Parathyroid adenoma (tissue), 2 donors: ENCODE data around the gene TRERF1.

ENCODE experiments used
- H2AFZ ChIP-seq: fragments of 300-600 bp; sonication (generic); one replicate; pipeline ENCODE4 v1.7.0; 2017; ENCODE audit warnings: antibody characterized with exemption, mild to moderate bottlenecking
- H3K27ac ChIP-seq: fragments of 300-600 bp; sonication (generic); one replicate; pipeline ENCODE4 v1.7.0; 2017
- H3K27me3 ChIP-seq: fragments of 300-600 bp; sonication (generic); one replicate; pipeline ENCODE4 v1.7.0; 2017; ENCODE audit warnings: low read length; ENCODE audit not compliant: control insufficient read depth, insufficient read depth
- H3K36me3 ChIP-seq: fragments of 300-600 bp; sonication (generic); one replicate; pipeline ENCODE4 v1.7.0; 2017; ENCODE audit warnings: low read length; ENCODE audit not compliant: control insufficient read depth, insufficient read depth
- H3K4me1 ChIP-seq: fragments of 300-600 bp; sonication (generic); one replicate; pipeline ENCODE4 v1.7.0; 2017; ENCODE audit warnings: control low read depth
- H3K4me2 ChIP-seq: fragments of 300-600 bp; sonication (generic); one replicate; pipeline ENCODE4 v1.7.0; 2017; ENCODE audit warnings: low read length
- H3K4me3 ChIP-seq: fragments of 300-600 bp; sonication (generic); one replicate; pipeline ENCODE4 v1.7.0; 2017; ENCODE audit warnings: low read depth, low read length
- H3K79me2 ChIP-seq: fragments of 300-600 bp; sonication (generic); one replicate; pipeline ENCODE4 v1.7.0; 2017; ENCODE audit warnings: control low read depth
- H3K9ac ChIP-seq: fragments of 300-600 bp; sonication (generic); one replicate; pipeline ENCODE4 v1.7.0; 2017; ENCODE audit warnings: mild to moderate bottlenecking
- H3K9me3 ChIP-seq: fragments of 300-600 bp; sonication (generic); one replicate; pipeline ENCODE4 v1.7.0; 2017; ENCODE audit warnings: low read length; ENCODE audit not compliant: control insufficient read depth
- CTCF ChIP-seq: fragments of 300-600 bp; sonication (generic); IDR thresholded peaks from one replicate; pipeline ENCODE4 v1.7.0; 2017; ENCODE audit warnings: antibody characterized with exemption, mild to moderate bottlenecking
- donor health status: primary hyperparathyroidism.

Gene TRERF1

GRCh38 chr6:42315259-42315990 is 136.3 kb downstream of the TRERF1 start:
- Histone ChIP-seq H2AFZ (no peak overlapping the region), H3K27me3 (no peaks in the 10 kb centered on the region), H3K4me3 (no peak overlapping the region), H3K36me3 (no peaks in the 10 kb centered on the region), H3K4me2 (no peak overlapping the region), H3K9me3 (no peaks in the 10 kb centered on the region), H3K79me2 (peaks cover 5% of the 10 kb centered on the region), H3K4me1 (no peaks in the 10 kb centered on the region), H3K9ac (no peak overlapping the region), H3K27ac (no peak overlapping the region)
- TF ChIP-seq CTCF, result no peak

GRCh38 chr6:42314571-42315258 is 137.0 kb downstream of the TRERF1 start:
- Histone ChIP-seq H3K9me3 (no peaks in the 10 kb centered on the region), H3K4me2 (no peak overlapping the region), H3K36me3 (no peaks in the 10 kb centered on the region), H3K9ac (no peak overlapping the region), H3K4me1 (no peaks in the 10 kb centered on the region), H3K27ac (no peak overlapping the region), H3K27me3 (no peaks in the 10 kb centered on the region), H2AFZ (no peak overlapping the region), H3K4me3 (no peak overlapping the region), H3K79me2 (peaks cover 8% of the 10 kb centered on the region)
- TF ChIP-seq CTCF, result no peak

- Histone ChIP-seq H3K4me1 (no peaks in the 10 kb centered on the region), H2AFZ (no peak overlapping the region), H3K36me3 (no peaks in the 10 kb centered on the region), H3K4me3 (no peak overlapping the region), H3K79me2 (peaks cover 9% of the 10 kb centered on the region), H3K27me3 (no peaks in the 10 kb centered on the region), H3K4me2 (no peak overlapping the region), H3K9me3 (no peaks in the 10 kb centered on the region), H3K27ac (no peak overlapping the region), H3K9ac (no peak overlapping the region)
- no peak for TF ChIP-seq CTCF
These were observed 137.7 kb downstream of the TRERF1 start for GRCh38 chr6:42313941-42314570.

- H3K4me1 ChIP-seq, result no peaks in the 10 kb centered on the region
- no peaks in the 10 kb centered on the region for H3K27me3 ChIP-seq
- no peak overlapping the region for H3K27ac ChIP-seq
- no peak for TF ChIP-seq CTCF
- peaks cover 15% of the 10 kb centered on the region for H3K79me2 ChIP-seq
- H3K4me2 ChIP-seq, result no peak overlapping the region
- no peak overlapping the region for H2AFZ ChIP-seq
- no peaks in the 10 kb centered on the region for H3K9me3 ChIP-seq
- H3K9ac ChIP-seq, result no peak overlapping the region
- H3K4me3 ChIP-seq, result no peak overlapping the region
- H3K36me3 ChIP-seq, result no peaks in the 10 kb centered on the region
These were observed 138.7 kb downstream of the TRERF1 start for GRCh38 chr6:42313038-42313437.
